Thoracic aorta (tissue), 2 donors: ENCODE data around the gene GPR75. TPM values are rescaled to one million over a fixed set of nuclear protein-coding genes. Genes with fewer than 3 reads are reported as not detected.

Experiments used
- ATAC-seq: fragments of 150-250 bp; one replicate; pipeline ENCODE4 v1.8.0; 2017; ENCODE audit warnings: low read depth; ENCODE audit not compliant: insufficient number of reproducible peaks, low FRiP score
- DNase-seq: peaks from one replicate; pipeline ENCODE4 v3.0.0-alpha.2; 2020; ENCODE audit warnings: low spot score
- H3K27ac ChIP-seq, 2 donors: fragments of 200-600 bp; sonication (generic); 1 replicate in 1 of 2; 2 replicates in 1 of 2; pipeline ENCODE4 v1.5.1; 2016; ENCODE audit warnings: mild to moderate bottlenecking in 2 of 2, moderate library complexity in 2 of 2
- H3K27me3 ChIP-seq: fragments of 200-600 bp; sonication (generic); replicated peaks from 2 replicates; pipeline ENCODE4 v1.6.0; 2016; ENCODE audit warnings: mild to moderate bottlenecking; ENCODE audit not compliant: insufficient read depth
- H3K36me3 ChIP-seq: fragments of 200-600 bp; sonication (generic); one replicate; pipeline ENCODE4 v1.5.1; 2016
- H3K4me1 ChIP-seq, 2 donors: fragments of 200-600 bp; sonication (generic); 1 replicate in 1 of 2; 2 replicates in 1 of 2; pipeline versions ENCODE4 v1.5.1 to v1.6.0; 2016; ENCODE audit warnings: low read depth in 2 of 2, mild to moderate bottlenecking in 1 of 2; ENCODE audit not compliant: control insufficient read depth in 1 of 2
- H3K4me3 ChIP-seq: fragments of 200-600 bp; sonication (generic); 2 replicates; pipeline ENCODE4 v1.5.1; 2016; ENCODE audit warnings: mild to moderate bottlenecking
- H3K9me3 ChIP-seq: fragments of 200-600 bp; sonication (generic); 2 replicates; pipeline ENCODE4 v1.5.1; 2016
- CTCF ChIP-seq: fragments of 200-600 bp; sonication (generic); IDR thresholded peaks from one replicate; pipeline ENCODE4 v1.5.1; 2019; ENCODE audit warnings: antibody characterized with exemption
- total RNA-seq, 2 donors: library from RNA; depleted of rRNA; stranded (reverse); fragments of >200 nt; gene quantifications; one replicate each; pipeline versions ENCODE4 v1.1.0 to v1.2.3, GENCODE V29; 2016

GPR75 gene
- total RNA-seq, 2 donors from 2014 or later: 0.54 to 6.7 TPM

- Histone ChIP-seq H3K4me1 (no peaks in the 10 kb centered on the region), H3K4me3 (no peak overlapping the region), H3K9me3 (no peaks in the 10 kb centered on the region), H3K27ac (no peak overlapping the region), H3K36me3 (peaks cover 39% of the 10 kb centered on the region), H3K27me3 (no peaks in the 10 kb centered on the region)
- no peak for DNase-seq
- ATAC-seq: no peak
- TF ChIP-seq CTCF: no peak
Observed at GRCh38 chr2:53896864-53897263, 37.1 kb upstream of the GPR75 start.

GRCh38 chr2:53886406-53887280 is 26.9 kb upstream of the GPR75 start:
- Histone ChIP-seq H3K4me1 (no peaks in the 10 kb centered on the region), H3K27ac (no peak overlapping the region), H3K9me3 (no peaks in the 10 kb centered on the region), H3K27me3 (no peaks in the 10 kb centered on the region), H3K36me3 (peaks cover 38% of the 10 kb centered on the region), H3K4me3 (no peak overlapping the region)
- DNase-seq: no peak
- ATAC-seq: no peak
- TF ChIP-seq CTCF: no peak

GRCh38 chr2:53884883-53885282 is 25.1 kb upstream of the GPR75 start:
- no peak for ATAC-seq
- peaks cover 29% of the 10 kb centered on the region for H3K36me3 ChIP-seq
- no peak for TF ChIP-seq CTCF

GRCh38 chr2:53881986-53882385 is 22.2 kb upstream of the GPR75 start:
- no peak overlapping the region for H3K4me3 ChIP-seq
- H3K27ac ChIP-seq: no peak overlapping the region
- no peaks in the 10 kb centered on the region for H3K4me1 ChIP-seq
- ATAC-seq (no peak), DNase-seq (no peak)
- H3K27me3 ChIP-seq: no peaks in the 10 kb centered on the region
- H3K36me3 ChIP-seq: peaks cover 21% of the 10 kb centered on the region
- TF ChIP-seq CTCF: no peak
- H3K9me3 ChIP-seq: no peaks in the 10 kb centered on the region

More at GRCh38 chr2:53884883-53885282, 25.1 kb upstream of the GPR75 start:
- Histone ChIP-seq H3K4me3 (no peak overlapping the region), H3K27ac (no peak overlapping the region), H3K9me3 (no peaks in the 10 kb centered on the region), H3K27me3 (no peaks in the 10 kb centered on the region), H3K4me1 (no peaks in the 10 kb centered on the region)
- no peak for DNase-seq

- no peak for DNase-seq
- TF ChIP-seq CTCF: no peak
- no peak for ATAC-seq
- no peaks in the 10 kb centered on the region for H3K27me3 ChIP-seq
- no peaks in the 10 kb centered on the region for H3K4me1 ChIP-seq
- H3K36me3 ChIP-seq: peaks cover 15% of the 10 kb centered on the region
- H3K4me3 ChIP-seq: no peak overlapping the region
- no peaks in the 10 kb centered on the region for H3K9me3 ChIP-seq
- H3K27ac ChIP-seq: no peak overlapping the region
Observed at GRCh38 chr2:53881360-53881759, 21.6 kb upstream of the GPR75 start.
